HL-60 (cell line): Measurements from ENCODE around the gene POLK.

Experiments used
- DNase-seq, 2 experiments: peaks; one replicate each; pipeline ENCODE4 v3.0.0-alpha.2; 2010 to 2020; ENCODE audit warnings: low read depth in 1 of 2, low spot score in 1 of 2
- H3K27ac ChIP-seq: fragments of 250-450 bp; sonication (Bioruptor Pico); replicated peaks from 2 replicates; pipeline ENCODE4 v1.5.1; 2020; ENCODE audit warnings: mild to moderate bottlenecking, moderate library complexity
- H3K27me3 ChIP-seq: fragments of 250-450 bp; sonication (Bioruptor Pico); 2 replicates; pipeline ENCODE4 v1.5.1; 2021; ENCODE audit warnings: mild to moderate bottlenecking, moderate library complexity; ENCODE audit not compliant: insufficient read depth, poor library complexity, severe bottlenecking
- H3K4me3 ChIP-seq: replicated peaks from 2 replicates; pipeline ENCODE4 v1.5.1; 2011; ENCODE audit warnings: mild to moderate bottlenecking, control low read depth, low read length; ENCODE audit not compliant: insufficient read depth
- CTCF ChIP-seq: IDR thresholded peaks from one replicate; pipeline ENCODE4 v1.5.1; 2011; ENCODE audit warnings: low read length, control low read depth, inconsistent platforms; ENCODE audit not compliant: insufficient read depth
- GABPA ChIP-seq: IDR thresholded peaks from 2 replicates; pipeline ENCODE4 v1.6.1; 2012; ENCODE audit warnings: low read depth
- POLR2AphosphoS5 ChIP-seq: IDR thresholded peaks from 2 replicates; pipeline ENCODE4 v1.6.1; 2012; ENCODE audit warnings: low read depth
- SPI1 ChIP-seq: IDR thresholded peaks from 2 replicates; pipeline ENCODE4 v1.6.1; 2012; ENCODE audit warnings: low read depth, mild to moderate bottlenecking, borderline replicate concordance
- TF ChIP-seq, protein P1 (sequence below): IDR thresholded peaks from 2 replicates; pipeline ENCODE4 v1.6.1; 2012; ENCODE audit warnings: low read depth; ENCODE audit not compliant: insufficient replicate concordance

Gene POLK

DNA sequence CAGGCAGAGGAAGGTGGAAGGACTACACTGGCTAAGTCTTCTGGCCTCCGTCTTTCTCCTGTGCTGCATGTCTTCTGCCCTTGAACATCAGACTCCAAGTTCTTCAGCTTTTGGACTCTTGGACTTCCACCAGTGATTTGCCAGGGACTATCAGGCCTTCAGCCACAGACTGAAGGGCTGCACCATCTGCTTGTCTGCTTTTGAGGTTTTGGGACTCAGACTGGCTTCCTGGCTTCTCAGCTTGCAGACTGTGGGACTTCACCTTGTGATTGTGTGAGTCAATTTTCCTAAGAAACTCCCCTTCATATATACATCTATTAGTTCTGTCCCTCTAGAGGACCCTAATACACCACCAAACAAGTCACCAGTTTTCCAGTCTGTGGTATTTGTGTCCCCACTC, 89.9 kb downstream of the POLK start:
- H3K27me3 ChIP-seq = no peaks in the 10 kb centered on the region
- H3K27ac ChIP-seq = no peak overlapping the region
- no peak for DNase-seq
- no peak for TF ChIP-seq SPI1
- TF ChIP-seq POLR2AphosphoS5 = no peak
- TF ChIP-seq, protein P1, sequence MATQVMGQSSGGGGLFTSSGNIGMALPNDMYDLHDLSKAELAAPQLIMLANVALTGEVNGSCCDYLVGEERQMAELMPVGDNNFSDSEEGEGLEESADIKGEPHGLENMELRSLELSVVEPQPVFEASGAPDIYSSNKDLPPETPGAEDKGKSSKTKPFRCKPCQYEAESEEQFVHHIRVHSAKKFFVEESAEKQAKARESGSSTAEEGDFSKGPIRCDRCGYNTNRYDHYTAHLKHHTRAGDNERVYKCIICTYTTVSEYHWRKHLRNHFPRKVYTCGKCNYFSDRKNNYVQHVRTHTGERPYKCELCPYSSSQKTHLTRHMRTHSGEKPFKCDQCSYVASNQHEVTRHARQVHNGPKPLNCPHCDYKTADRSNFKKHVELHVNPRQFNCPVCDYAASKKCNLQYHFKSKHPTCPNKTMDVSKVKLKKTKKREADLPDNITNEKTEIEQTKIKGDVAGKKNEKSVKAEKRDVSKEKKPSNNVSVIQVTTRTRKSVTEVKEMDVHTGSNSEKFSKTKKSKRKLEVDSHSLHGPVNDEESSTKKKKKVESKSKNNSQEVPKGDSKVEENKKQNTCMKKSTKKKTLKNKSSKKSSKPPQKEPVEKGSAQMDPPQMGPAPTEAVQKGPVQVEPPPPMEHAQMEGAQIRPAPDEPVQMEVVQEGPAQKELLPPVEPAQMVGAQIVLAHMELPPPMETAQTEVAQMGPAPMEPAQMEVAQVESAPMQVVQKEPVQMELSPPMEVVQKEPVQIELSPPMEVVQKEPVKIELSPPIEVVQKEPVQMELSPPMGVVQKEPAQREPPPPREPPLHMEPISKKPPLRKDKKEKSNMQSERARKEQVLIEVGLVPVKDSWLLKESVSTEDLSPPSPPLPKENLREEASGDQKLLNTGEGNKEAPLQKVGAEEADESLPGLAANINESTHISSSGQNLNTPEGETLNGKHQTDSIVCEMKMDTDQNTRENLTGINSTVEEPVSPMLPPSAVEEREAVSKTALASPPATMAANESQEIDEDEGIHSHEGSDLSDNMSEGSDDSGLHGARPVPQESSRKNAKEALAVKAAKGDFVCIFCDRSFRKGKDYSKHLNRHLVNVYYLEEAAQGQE = no peak
- TF ChIP-seq CTCF = no peak
- no peak for TF ChIP-seq GABPA
- no peak overlapping the region for H3K4me3 ChIP-seq

DNA sequence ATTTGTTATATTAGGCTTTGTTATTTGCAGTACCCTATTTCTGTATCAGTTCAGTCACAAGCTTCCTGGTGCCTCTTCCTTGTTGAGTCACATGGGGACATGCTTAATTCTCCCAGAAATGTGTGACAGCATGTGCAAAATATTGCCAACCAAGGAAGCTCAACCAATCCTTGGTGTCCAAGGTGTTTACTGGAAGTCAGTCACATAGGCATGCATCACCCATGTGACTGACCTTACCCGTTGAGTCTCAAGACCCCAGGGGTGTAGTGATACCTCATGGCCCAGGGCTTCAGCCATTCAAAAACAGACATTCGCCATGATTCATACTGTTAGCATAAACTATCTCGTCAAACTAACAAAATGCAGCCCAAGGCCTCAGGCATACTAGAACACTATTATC, 90.3 kb downstream of the POLK start:
- H3K4me3 ChIP-seq = no peak overlapping the region
- H3K27me3 ChIP-seq = no peaks in the 10 kb centered on the region
- no peak for TF ChIP-seq CTCF
- TF ChIP-seq GABPA = no peak
- TF ChIP-seq SPI1 = no peak
- no peak overlapping the region for H3K27ac ChIP-seq
- DNase-seq = no peak

DNA sequence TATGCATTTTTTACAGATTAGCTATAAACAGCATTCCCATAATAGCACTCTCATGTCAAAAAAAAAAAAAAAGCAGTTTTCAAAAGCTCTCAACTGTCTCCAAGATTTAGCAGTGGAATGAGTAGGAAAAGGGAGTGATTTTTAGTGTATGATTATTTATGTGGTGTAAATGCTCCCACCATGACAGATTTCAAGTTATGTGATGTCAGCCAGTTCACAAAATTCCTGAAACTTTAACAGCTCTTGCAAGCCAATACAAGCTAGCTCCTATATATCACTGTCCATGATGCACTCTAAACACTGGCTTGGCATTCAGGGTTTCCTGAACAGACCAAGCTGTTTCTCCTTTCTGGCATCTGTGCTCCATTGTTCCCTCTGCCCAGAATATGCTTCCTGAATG, 91.7 kb downstream of the POLK start:
- H3K27me3 ChIP-seq = no peaks in the 10 kb centered on the region
- H3K27ac ChIP-seq = no peak overlapping the region
- TF ChIP-seq CTCF = no peak
- no peak for DNase-seq
- no peak overlapping the region for H3K4me3 ChIP-seq

DNA sequence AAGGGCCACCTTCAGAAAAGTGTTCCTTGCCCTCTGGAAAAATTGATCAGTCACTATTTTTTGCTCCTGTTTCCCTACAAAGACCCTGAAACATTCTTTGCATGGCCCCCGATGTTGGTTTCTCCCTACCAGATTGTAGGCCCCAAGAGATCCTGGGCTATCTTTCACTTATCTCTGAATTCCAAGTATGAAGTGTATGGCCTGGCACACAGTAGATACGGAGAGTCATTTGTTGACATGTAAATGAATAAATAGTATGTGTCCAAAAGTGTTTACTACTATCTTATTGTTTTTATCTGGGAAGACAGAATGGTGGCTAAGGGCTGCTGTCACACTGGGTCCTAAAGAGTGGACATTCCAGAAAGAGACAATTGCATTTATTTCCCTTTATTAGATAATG, 92.1 kb downstream of the POLK start:
- TF ChIP-seq, protein P1 = no peak
- TF ChIP-seq SPI1 (no peak), GABPA (no peak), CTCF (no peak), POLR2AphosphoS5 (no peak)
- Histone ChIP-seq H3K27me3 (no peaks in the 10 kb centered on the region), H3K27ac (no peak overlapping the region), H3K4me3 (no peak overlapping the region)
- DNase-seq = no peak
